ENCODE results near the gene ACVR1B. TPM values are rescaled to one million over a fixed set of nuclear protein-coding genes. Genes with fewer than 3 reads are reported as not detected.

Gene ACVR1B
- total RNA-seq, 4 donors from 2014 or later, result 14.8 to 16.3 (median 15.4) TPM

- TF ChIP-seq CTCF (IDR thresholded peaks at IDR 0.05; ENCODE audit: low read depth), result no peak
Observed at GRCh38 chr12:51925346-51926063, 26.0 kb upstream of the ACVR1B start.

GRCh38 chr12:51926064-51926632 is 25.4 kb upstream of the ACVR1B start:
- no peak for TF ChIP-seq CTCF (IDR thresholded peaks at IDR 0.05; ENCODE audit: low read depth)

- TF ChIP-seq CTCF (IDR thresholded peaks at IDR 0.05; ENCODE audit: low read depth), result no peak
Observed at GRCh38 chr12:51926718-51927117, 24.8 kb upstream of the ACVR1B start.

GRCh38 chr12:51932218-51933076 is 19.1 kb upstream of the ACVR1B start:
- TF ChIP-seq CTCF (IDR thresholded peaks at IDR 0.05; ENCODE audit: low read depth), result no peak

GRCh38 chr12:51934080-51934479 is 17.4 kb upstream of the ACVR1B start:
- TF ChIP-seq CTCF (IDR thresholded peaks at IDR 0.05; ENCODE audit: low read depth), result no peak

GRCh38 chr12:51937926-51938325 is 13.6 kb upstream of the ACVR1B start:
- TF ChIP-seq CTCF (IDR thresholded peaks at IDR 0.05; ENCODE audit: low read depth), result no peak

- TF ChIP-seq CTCF (IDR thresholded peaks at IDR 0.05; ENCODE audit: low read depth), result no peak
Observed at GRCh38 chr12:51938726-51939125, 12.8 kb upstream of the ACVR1B start.
